Thymus (tissue), 11 donors: Measurements from ENCODE around the gene GPC1. TPM values are rescaled to one million over a fixed set of nuclear protein-coding genes. Genes with fewer than 3 reads are reported as not detected.

Experiments used
- DNase-seq, 9 donors: peaks; one replicate each; pipeline ENCODE4 v3.0.0-alpha.2; 2013; ENCODE audit warnings: low spot score in 9 of 9, low read depth in 6 of 9, missing footprints in 1 of 9
- H3K27ac ChIP-seq, 2 donors: one replicate each; pipeline ENCODE4 v1.5.1; 2013; ENCODE audit warnings: control low read depth in 1 of 2, low read depth in 1 of 2, low read length in 1 of 2, mild to moderate bottlenecking in 1 of 2, moderate library complexity in 1 of 2
- H3K27me3 ChIP-seq, 2 donors: one replicate each; pipeline ENCODE4 v1.5.1; 2013; ENCODE audit warnings: low read length in 1 of 2; ENCODE audit not compliant: control insufficient read depth in 2 of 2, insufficient read depth in 1 of 2
- H3K36me3 ChIP-seq, 2 donors: one replicate each; pipeline ENCODE4 v1.5.1; 2013; ENCODE audit warnings: low read length in 1 of 2, mild to moderate bottlenecking in 1 of 2, moderate library complexity in 1 of 2; ENCODE audit not compliant: control insufficient read depth in 2 of 2, insufficient read depth in 2 of 2
- H3K4me1 ChIP-seq, 2 donors: one replicate each; pipeline ENCODE4 v1.5.1; 2013; ENCODE audit warnings: low read length in 2 of 2; ENCODE audit not compliant: control insufficient read depth in 2 of 2, insufficient read depth in 2 of 2
- H3K4me3 ChIP-seq, 2 donors: one replicate each; pipeline ENCODE4 v1.5.1; 2013; ENCODE audit warnings: low read length in 2 of 2, control low read depth in 1 of 2, mild to moderate bottlenecking in 1 of 2
- H3K9me3 ChIP-seq, 2 donors: one replicate each; pipeline ENCODE4 v1.5.1; 2013; ENCODE audit warnings: low read length in 1 of 2, mild to moderate bottlenecking in 1 of 2; ENCODE audit not compliant: control insufficient read depth in 2 of 2, insufficient read depth in 1 of 2
- WGBS: extraction: QIAGEN DNeasy Blood & Tissue Kit; methylation state at CpG from one replicate; pipeline ENCODE4 v1.1.7; 2013; 5-methylcytosine and 5-hydroxymethylcytosine counted together
- polyA plus RNA-seq: library from polyadenylated mRNA; stranded (reverse); fragments of 200-250 nt; gene quantifications from one replicate; pipeline ENCODE4 v1.2.3, GENCODE V29; 2013
- total RNA-seq: library from RNA; stranded (reverse); fragments of 120-200 nt; gene quantifications from one replicate; pipeline ENCODE4 v1.2.4, GENCODE V29; 2013
- donor health status: healthy.

The GPC1 gene
- total and polyA plus RNA-seq, 2 donors = 4.4 to 46.6 TPM

- H3K27me3 ChIP-seq = no peaks in the 10 kb centered on the region
- DNase-seq = no peak
- H3K4me3 ChIP-seq = no peak overlapping the region
- no peaks in the 10 kb centered on the region for H3K9me3 ChIP-seq
- 96% methylated on average over 14 of the region's 14 CpGs for WGBS
- H3K36me3 ChIP-seq = peaks cover 0 to 14% of the 10 kb centered on the region in 2 donors
- H3K4me1 ChIP-seq = no peaks in the 10 kb centered on the region
- no peak overlapping the region for H3K27ac ChIP-seq
These were observed 67.1 kb downstream of the GPC1 start for GRCh38 chr2:240502430-240503121.

DNA sequence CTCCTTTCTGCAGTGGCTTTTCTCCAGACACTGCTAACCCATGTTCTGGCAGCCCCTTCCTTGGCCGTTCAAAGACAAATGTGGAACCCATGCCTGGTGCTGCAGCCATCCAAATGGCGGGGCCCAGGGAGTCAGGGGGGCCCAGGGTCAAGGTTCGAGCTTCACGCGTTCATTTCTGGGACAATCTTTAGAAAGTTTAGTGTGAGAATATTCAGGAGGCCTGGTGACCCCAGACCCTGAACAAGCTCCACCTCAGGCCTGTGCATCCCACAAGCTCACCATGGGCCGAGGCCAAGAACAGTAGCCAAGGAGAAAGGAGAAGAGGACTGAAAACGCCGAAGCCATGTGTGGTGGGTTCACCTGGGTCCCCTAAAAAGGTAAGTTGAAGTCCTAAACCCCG is 67.9 kb downstream of the GPC1 start:
- no peaks in the 10 kb centered on the region for H3K4me1 ChIP-seq
- no peak overlapping the region for H3K27ac ChIP-seq
- no peaks in the 10 kb centered on the region for H3K9me3 ChIP-seq
- DNase-seq = no peak
- peaks cover 0 to 14% of the 10 kb centered on the region in 2 donors for H3K36me3 ChIP-seq
- H3K27me3 ChIP-seq = no peaks in the 10 kb centered on the region
- H3K4me3 ChIP-seq = no peak overlapping the region
- WGBS = 98% methylated on average over 9 of the region's 9 CpGs

GRCh38 chr2:240503848-240504247 is 68.4 kb downstream of the GPC1 start:
- H3K4me1 ChIP-seq = no peaks in the 10 kb centered on the region
- no peaks in the 10 kb centered on the region for H3K27me3 ChIP-seq
- no peak overlapping the region for H3K27ac ChIP-seq
- no peaks in the 10 kb centered on the region for H3K9me3 ChIP-seq
- no peak for DNase-seq
- 97% methylated on average over 7 of the region's 7 CpGs for WGBS
- peaks cover 0 to 10% of the 10 kb centered on the region in 2 donors for H3K36me3 ChIP-seq
- H3K4me3 ChIP-seq = no peak overlapping the region

- DNase-seq = no peak
- H3K27me3 ChIP-seq = no peaks in the 10 kb centered on the region
- 95% methylated on average over 14 of the region's 14 CpGs for WGBS
- H3K9me3 ChIP-seq = no peaks in the 10 kb centered on the region
- H3K4me3 ChIP-seq = no peak overlapping the region
- no peaks in the 10 kb centered on the region for H3K4me1 ChIP-seq
- H3K36me3 ChIP-seq = peaks cover 0 to 2% of the 10 kb centered on the region in 2 donors
- no peak overlapping the region for H3K27ac ChIP-seq
These were observed 70.4 kb downstream of the GPC1 start for GRCh38 chr2:240505910-240506309.

DNA sequence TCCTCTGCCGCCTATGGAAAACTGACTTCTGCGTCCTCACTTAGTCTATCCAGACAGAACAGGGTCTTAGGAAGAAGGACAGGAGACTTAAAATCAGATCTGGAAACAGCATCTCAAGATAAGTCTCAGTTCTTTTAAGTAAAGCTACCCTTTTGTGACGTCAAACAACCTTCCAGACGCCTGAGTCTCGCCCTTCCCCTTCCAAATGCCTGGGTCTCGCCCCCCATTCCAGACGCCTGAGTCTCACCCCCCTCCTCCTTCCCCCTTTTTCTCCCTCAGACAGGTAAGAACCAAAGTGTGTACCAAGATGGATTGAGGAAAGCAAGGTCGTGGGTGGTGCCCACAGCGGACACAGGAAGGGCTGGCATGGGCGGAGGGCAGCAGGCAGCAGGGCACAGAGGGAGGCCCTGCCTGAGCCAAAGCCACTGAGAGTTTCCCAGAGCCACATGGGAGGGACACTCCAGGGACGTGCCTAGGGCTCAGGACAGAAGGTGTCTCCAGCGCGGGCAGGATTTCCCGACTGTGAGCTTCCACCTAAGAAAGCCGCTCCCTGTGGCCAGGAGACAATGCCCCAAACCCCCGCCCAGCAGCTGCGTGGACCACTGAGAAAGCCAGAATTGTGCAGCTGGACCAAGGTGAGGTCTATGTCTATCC is 71.1 kb downstream of the GPC1 start:
- no peak overlapping the region for H3K27ac ChIP-seq
- H3K9me3 ChIP-seq = no peaks in the 10 kb centered on the region
- H3K27me3 ChIP-seq = no peaks in the 10 kb centered on the region
- DNase-seq = no peak
- H3K36me3 ChIP-seq = peaks cover 0 to 7% of the 10 kb centered on the region in 2 donors
- WGBS = 97% methylated on average over 17 of the region's 17 CpGs
- no peak overlapping the region for H3K4me3 ChIP-seq
- no peaks in the 10 kb centered on the region for H3K4me1 ChIP-seq

DNA sequence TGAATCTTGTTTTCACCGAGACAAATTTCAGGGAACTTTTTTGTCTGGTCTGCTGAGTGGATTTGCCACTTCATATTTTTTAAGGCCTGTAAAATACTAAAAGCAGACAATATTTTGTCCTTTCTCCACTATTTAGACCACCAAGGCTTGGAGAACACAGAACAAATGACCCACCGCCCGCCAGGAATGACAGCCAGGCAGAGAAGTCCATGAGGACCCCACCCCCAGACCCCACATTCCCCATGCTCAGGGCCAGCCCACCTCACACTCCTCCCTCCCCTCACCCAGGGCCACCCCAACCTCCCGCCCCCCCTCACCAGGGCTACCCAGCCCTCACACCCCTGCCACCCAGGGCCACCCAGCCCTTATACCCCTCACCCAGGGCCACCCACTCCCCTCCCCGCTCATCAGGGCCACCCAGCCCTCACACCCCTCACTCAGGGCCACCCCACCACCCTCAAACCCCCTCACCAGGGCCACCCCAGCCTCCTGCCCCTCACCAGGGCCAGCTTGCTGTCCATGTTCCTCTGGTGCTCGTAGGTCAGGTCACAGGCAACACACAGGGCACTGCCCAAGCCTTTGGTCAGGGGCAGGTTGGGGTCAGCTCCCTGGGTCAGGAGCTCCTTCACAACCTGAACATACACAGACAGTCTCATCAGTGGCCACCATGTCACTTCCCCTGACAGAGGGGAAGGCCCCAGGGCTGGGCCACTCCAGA is 71.8 kb downstream of the GPC1 start:
- Histone ChIP-seq H3K27me3 (no peaks in the 10 kb centered on the region), H3K36me3 (peaks cover 0 to 10% of the 10 kb centered on the region in 2 donors), H3K27ac (no peak overlapping the region), H3K4me1 (no peaks in the 10 kb centered on the region), H3K4me3 (no peak overlapping the region), H3K9me3 (no peaks in the 10 kb centered on the region)
- no peak for DNase-seq
- 98% methylated on average over 6 of the region's 6 CpGs for WGBS

DNA sequence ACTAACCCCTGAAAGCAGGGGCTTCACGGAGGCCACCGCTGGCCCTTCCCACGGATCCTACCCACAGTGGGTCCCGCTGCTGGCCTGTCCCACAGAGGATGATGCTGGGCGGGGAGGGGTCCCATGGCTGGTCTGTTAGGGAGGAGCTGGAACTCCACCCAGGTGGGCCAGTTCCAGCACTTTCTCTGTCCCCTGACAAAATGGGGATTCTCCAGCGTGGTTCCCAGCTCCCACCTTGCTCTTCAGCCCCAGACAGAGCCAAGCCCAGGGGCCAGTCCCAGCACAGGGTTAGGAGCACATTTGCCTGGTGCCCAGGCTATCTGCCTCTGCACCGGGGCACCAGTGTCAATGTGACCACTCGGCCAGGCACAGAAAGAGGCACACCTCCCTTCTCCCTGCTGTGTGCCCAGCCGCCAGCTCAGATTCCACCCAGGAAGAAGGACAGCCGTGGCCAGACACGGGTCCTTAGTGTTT is 72.4 kb downstream of the GPC1 start:
- H3K27me3 ChIP-seq = no peaks in the 10 kb centered on the region
- no peaks in the 10 kb centered on the region for H3K9me3 ChIP-seq
- no peak for DNase-seq
- 99% methylated on average over 11 of the region's 11 CpGs for WGBS
- no peaks in the 10 kb centered on the region for H3K4me1 ChIP-seq
- H3K4me3 ChIP-seq = no peak overlapping the region
- peaks cover 0 to 15% of the 10 kb centered on the region in 2 donors for H3K36me3 ChIP-seq
- H3K27ac ChIP-seq = no peak overlapping the region

DNA sequence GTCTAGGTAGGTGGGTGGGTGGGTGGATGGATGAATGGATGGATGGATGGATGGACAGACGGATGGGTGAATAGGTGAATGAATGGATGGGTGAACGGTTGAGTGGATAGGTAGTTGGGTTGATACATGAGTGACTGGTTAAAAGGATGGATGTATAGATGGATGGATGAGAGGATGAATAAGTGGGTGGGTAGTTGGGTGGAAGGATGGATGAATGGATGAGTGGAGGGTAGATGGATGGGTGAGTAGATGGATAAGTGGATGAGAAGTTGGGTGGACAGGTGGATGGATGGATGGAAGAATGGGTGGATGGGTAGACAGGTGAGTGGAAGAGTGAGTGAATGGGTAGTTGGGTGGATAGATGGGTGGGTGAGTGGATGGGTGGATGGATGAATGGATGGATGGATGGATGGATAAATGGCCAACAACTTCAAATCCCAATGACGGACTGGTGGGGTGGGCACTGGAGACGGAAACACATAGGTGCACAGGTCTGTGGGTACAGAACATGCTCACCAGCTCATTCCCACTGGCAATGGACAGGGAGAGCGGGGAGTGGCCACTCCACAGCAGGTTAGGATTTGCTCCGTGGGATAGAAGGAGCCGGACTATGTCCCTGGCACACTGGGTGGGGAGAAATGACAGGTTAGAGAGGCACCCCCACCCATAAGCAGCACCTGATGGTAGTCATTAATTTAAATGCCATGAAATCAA is 73.5 kb downstream of the GPC1 start:
- Histone ChIP-seq H3K27ac (no peak overlapping the region), H3K4me1 (no peaks in the 10 kb centered on the region), H3K36me3 (peaks cover 0 to 15% of the 10 kb centered on the region in 2 donors), H3K4me3 (no peak overlapping the region), H3K27me3 (no peaks in the 10 kb centered on the region), H3K9me3 (no peaks in the 10 kb centered on the region)
- WGBS = 98% methylated on average over 7 of the region's 7 CpGs
- no peak for DNase-seq
